Liver (tissue), 9 donors: ENCODE results near the gene TMEM63B. TPM values are rescaled to one million over a fixed set of nuclear protein-coding genes. Genes with fewer than 3 reads are reported as not detected.

ENCODE experiments used
- DNase-seq: peaks from one replicate; pipeline ENCODE4 v3.0.0-alpha.2; 2017; ENCODE audit warnings: low spot score
- H3K27ac ChIP-seq, 2 donors: one replicate each; pipeline ENCODE4 v1.7.0; 2013; ENCODE audit warnings: inconsistent platforms in 2 of 2, low read length in 2 of 2, control low read depth in 1 of 2, low read depth in 1 of 2, mild to moderate bottlenecking in 1 of 2
- H3K27me3 ChIP-seq, 4 donors: one replicate each; pipeline versions ENCODE4 v1.6.1 to v1.7.0; 2013; ENCODE audit warnings: low read length in 3 of 4, inconsistent platforms in 1 of 4, mild to moderate bottlenecking in 1 of 4, moderate library complexity in 1 of 4; ENCODE audit not compliant: control insufficient read depth in 4 of 4, insufficient read depth in 4 of 4
- H3K36me3 ChIP-seq, 4 donors: one replicate each; pipeline versions ENCODE4 v1.6.1 to v1.7.0; 2013; ENCODE audit warnings: low read length in 3 of 4, mild to moderate bottlenecking in 3 of 4, low read depth in 1 of 4, moderate library complexity in 1 of 4; ENCODE audit not compliant: control insufficient read depth in 4 of 4, insufficient read depth in 3 of 4
- H3K4me1 ChIP-seq, 4 donors: one replicate each; pipeline versions ENCODE4 v1.6.1 to v1.7.0; 2013; ENCODE audit warnings: low read length in 3 of 4, mild to moderate bottlenecking in 3 of 4, moderate library complexity in 1 of 4; ENCODE audit not compliant: control insufficient read depth in 4 of 4, insufficient read depth in 4 of 4
- H3K4me3 ChIP-seq, 3 donors: one replicate each; pipeline versions ENCODE4 v1.6.1 to v1.7.0; 2013; ENCODE audit warnings: low read length in 3 of 3, control low read depth in 1 of 3, low read depth in 1 of 3, mild to moderate bottlenecking in 1 of 3
- H3K9ac ChIP-seq, 2 donors: one replicate each; pipeline ENCODE4 v1.7.0; 2013; ENCODE audit warnings: low read length in 2 of 2, mild to moderate bottlenecking in 2 of 2, moderate library complexity in 2 of 2, control low read depth in 1 of 2, low read depth in 1 of 2
- H3K9me3 ChIP-seq, 4 donors: one replicate each; pipeline versions ENCODE4 v1.6.1 to v1.7.0; 2013; ENCODE audit warnings: low read length in 3 of 4; ENCODE audit not compliant: control insufficient read depth in 4 of 4
- ATF3 ChIP-seq: IDR thresholded peaks from 2 replicates; pipeline ENCODE4 v1.6.1; 2016; ENCODE audit warnings: antibody characterized with exemption
- CTCF ChIP-seq: fragments of 150-350 bp; IDR thresholded peaks from 2 replicates; pipeline ENCODE4 v1.5.1; 2017; ENCODE audit warnings: improper control_type of control experiment, low read depth, low read length; ENCODE audit not compliant: missing input control
- EGR1 ChIP-seq, 2 donors: IDR thresholded peaks; 2 replicates each; pipeline ENCODE4 v1.6.1; 2016 to 2018; ENCODE audit warnings: antibody characterized with exemption in 2 of 2, low read depth in 2 of 2
- FOXA1 ChIP-seq: IDR thresholded peaks from 2 replicates; pipeline ENCODE4 v1.6.1; 2016; ENCODE audit warnings: antibody characterized with exemption
- FOXA2 ChIP-seq: IDR thresholded peaks from 2 replicates; pipeline ENCODE4 v1.6.1; 2016; ENCODE audit warnings: antibody characterized with exemption
- GABPA ChIP-seq, 2 donors: IDR thresholded peaks in 1 of 2; conservative IDR thresholded peaks in 1 of 2; 2 replicates each; pipeline ENCODE4 v1.6.1; 2016; ENCODE audit warnings: antibody characterized with exemption in 2 of 2, mild to moderate bottlenecking in 1 of 2, moderate library complexity in 1 of 2
- HNF4A ChIP-seq, 2 donors: conservative IDR thresholded peaks; 2 replicates each; pipeline ENCODE4 v1.6.1; 2016; ENCODE audit warnings: antibody characterized with exemption in 2 of 2, mild to moderate bottlenecking in 2 of 2
- HNF4G ChIP-seq: IDR thresholded peaks from 2 replicates; pipeline ENCODE4 v1.6.1; 2016; ENCODE audit warnings: antibody characterized with exemption
- JUND ChIP-seq, 2 donors: IDR thresholded peaks; 2 replicates each; pipeline ENCODE4 v1.6.1; 2016; ENCODE audit warnings: antibody characterized with exemption in 2 of 2
- NR2F2 ChIP-seq: IDR thresholded peaks from 2 replicates; pipeline ENCODE4 v1.6.1; 2016; ENCODE audit warnings: antibody characterized with exemption
- RAD21 ChIP-seq, 2 donors: IDR thresholded peaks; 2 replicates each; pipeline ENCODE4 v1.6.1; 2016; ENCODE audit warnings: antibody characterized with exemption in 2 of 2, mild to moderate bottlenecking in 2 of 2
- RXRA ChIP-seq, 2 donors: IDR thresholded peaks; 2 replicates each; pipeline ENCODE4 v1.6.1; 2017 to 2018; ENCODE audit warnings: antibody characterized with exemption in 2 of 2, mild to moderate bottlenecking in 1 of 2
- SP1 ChIP-seq: IDR thresholded peaks from 2 replicates; pipeline ENCODE4 v1.6.1; 2018; ENCODE audit warnings: antibody characterized with exemption, mild to moderate bottlenecking
- TAF1 ChIP-seq: conservative IDR thresholded peaks from 2 replicates; pipeline ENCODE4 v1.6.1; 2016; ENCODE audit warnings: antibody characterized with exemption, mild to moderate bottlenecking
- YY1 ChIP-seq: IDR thresholded peaks from 2 replicates; pipeline ENCODE4 v1.6.1; 2016; ENCODE audit warnings: antibody characterized with exemption, mild to moderate bottlenecking
- WGBS: extraction: QIAGEN DNeasy Blood & Tissue Kit; methylation state at CpG from one replicate; pipeline ENCODE4 v1.1.7; 2013; 5-methylcytosine and 5-hydroxymethylcytosine counted together
- polyA plus RNA-seq, 2 donors: library from polyadenylated mRNA; stranded (reverse) in 1 of 2; unstranded in 1 of 2; fragments of 200-250 nt in 1 of 2; fragments of >200 nt in 1 of 2; fragmentation: Nextera tagmentation in 1 of 2; extraction: Ambion mirVana in 1 of 2; gene quantifications; one replicate each; pipeline versions ENCODE4 v1.2.1 to v1.2.3, GENCODE V29; 2013 to 2015
- total RNA-seq, 2 donors: library from RNA; depleted of rRNA; stranded (reverse); fragments of >200 nt; gene quantifications; one replicate each; pipeline ENCODE4 v1.2.3, GENCODE V29; 2014
- TF ChIP-seq, protein P1 (sequence below): IDR thresholded peaks from 2 replicates; pipeline ENCODE4 v1.6.1; 2016; ENCODE audit warnings: antibody characterized with exemption
- TF ChIP-seq, protein P2 (sequence below): IDR thresholded peaks from 2 replicates; pipeline ENCODE4 v1.6.1; 2016; ENCODE audit warnings: antibody characterized with exemption, mild to moderate bottlenecking
- donor health status: healthy.
- donor health status: healthy.
- donor health status: healthy.
- donor health status: healthy.
- donor health status: healthy.

TMEM63B gene
- total and polyA plus RNA-seq, 4 donors, result 9.6 to 64.9 (median 37.6) TPM

GRCh38 chr6:44167567-44167966 is 40.2 kb downstream of the TMEM63B start (continued):
- TF ChIP-seq RAD21 (IDR thresholded peaks at IDR 0.05) (no peak), JUND (IDR thresholded peaks at IDR 0.05) (no peak)

- WGBS, result 82% methylated on average over 9 of the region's 9 CpGs
- Histone ChIP-seq H3K9ac (no peak overlapping the region), H3K4me3 (no peak overlapping the region), H3K27me3 (no peaks in the 10 kb centered on the region), H3K9me3 (no peaks in the 10 kb centered on the region), H3K36me3 (no peaks in the 10 kb centered on the region), H3K27ac (no peak overlapping the region), H3K4me1 (peaks cover 0 to 8% (median 2%) of the 10 kb centered on the region in 4 donors)
- TF ChIP-seq RXRA (IDR thresholded peaks at IDR 0.05) (no peak), EGR1 (IDR thresholded peaks at IDR 0.05; ENCODE audit: low read depth in 2 of 2) (no peak), HNF4A (conservative IDR thresholded peaks at IDR 0.05) (no peak), YY1 (no peak), HNF4G (no peak), NR2F2 (no peak), FOXA2 (no peak), RAD21 (IDR thresholded peaks at IDR 0.05) (no peak)
- TF ChIP-seq, protein P1, sequence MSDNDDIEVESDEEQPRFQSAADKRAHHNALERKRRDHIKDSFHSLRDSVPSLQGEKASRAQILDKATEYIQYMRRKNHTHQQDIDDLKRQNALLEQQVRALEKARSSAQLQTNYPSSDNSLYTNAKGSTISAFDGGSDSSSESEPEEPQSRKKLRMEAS, result no peak
- TF ChIP-seq, protein P2, sequence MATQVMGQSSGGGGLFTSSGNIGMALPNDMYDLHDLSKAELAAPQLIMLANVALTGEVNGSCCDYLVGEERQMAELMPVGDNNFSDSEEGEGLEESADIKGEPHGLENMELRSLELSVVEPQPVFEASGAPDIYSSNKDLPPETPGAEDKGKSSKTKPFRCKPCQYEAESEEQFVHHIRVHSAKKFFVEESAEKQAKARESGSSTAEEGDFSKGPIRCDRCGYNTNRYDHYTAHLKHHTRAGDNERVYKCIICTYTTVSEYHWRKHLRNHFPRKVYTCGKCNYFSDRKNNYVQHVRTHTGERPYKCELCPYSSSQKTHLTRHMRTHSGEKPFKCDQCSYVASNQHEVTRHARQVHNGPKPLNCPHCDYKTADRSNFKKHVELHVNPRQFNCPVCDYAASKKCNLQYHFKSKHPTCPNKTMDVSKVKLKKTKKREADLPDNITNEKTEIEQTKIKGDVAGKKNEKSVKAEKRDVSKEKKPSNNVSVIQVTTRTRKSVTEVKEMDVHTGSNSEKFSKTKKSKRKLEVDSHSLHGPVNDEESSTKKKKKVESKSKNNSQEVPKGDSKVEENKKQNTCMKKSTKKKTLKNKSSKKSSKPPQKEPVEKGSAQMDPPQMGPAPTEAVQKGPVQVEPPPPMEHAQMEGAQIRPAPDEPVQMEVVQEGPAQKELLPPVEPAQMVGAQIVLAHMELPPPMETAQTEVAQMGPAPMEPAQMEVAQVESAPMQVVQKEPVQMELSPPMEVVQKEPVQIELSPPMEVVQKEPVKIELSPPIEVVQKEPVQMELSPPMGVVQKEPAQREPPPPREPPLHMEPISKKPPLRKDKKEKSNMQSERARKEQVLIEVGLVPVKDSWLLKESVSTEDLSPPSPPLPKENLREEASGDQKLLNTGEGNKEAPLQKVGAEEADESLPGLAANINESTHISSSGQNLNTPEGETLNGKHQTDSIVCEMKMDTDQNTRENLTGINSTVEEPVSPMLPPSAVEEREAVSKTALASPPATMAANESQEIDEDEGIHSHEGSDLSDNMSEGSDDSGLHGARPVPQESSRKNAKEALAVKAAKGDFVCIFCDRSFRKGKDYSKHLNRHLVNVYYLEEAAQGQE, result no peak
- no peak for DNase-seq
Measured at GRCh38 chr6:44169154-44169553, 41.8 kb downstream of the TMEM63B start.

DNA sequence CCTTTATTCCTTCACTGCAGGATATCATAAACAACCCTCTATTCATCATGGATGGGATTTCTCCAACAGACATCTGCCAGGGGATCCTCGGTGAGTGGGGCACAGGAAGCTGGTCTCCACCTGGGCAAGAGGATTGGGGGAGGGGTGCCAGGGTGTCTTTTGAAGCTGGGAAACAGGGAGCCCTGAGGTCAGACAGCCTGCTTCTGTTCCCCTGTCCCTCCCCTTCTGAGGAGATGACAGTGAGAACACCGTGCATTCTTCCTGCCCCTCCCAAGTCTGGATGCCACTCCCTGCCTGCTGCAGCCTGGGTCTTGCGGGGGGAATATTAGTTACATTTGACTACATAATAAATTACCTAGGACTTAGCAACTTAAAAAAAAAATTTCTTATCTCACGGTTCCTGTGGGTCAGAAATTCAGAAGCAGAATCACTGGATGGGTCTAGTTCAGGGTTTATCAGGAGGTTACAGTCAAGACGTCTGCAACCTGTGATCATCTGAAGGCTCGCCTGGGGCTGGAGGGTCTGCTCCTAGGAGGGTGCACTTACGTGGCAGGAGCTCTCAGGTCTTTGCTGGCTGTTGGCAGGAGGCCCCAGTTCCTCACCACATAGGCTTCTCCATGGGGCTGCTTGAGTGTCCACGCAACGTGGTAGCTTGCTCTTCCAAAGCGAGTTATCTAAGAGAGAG is 42.7 kb downstream of the TMEM63B start:
- no peak overlapping the region for H3K4me3 ChIP-seq
- H3K27me3 ChIP-seq, result no peaks in the 10 kb centered on the region
- peaks cover 0 to 8% (median 2%) of the 10 kb centered on the region in 4 donors for H3K4me1 ChIP-seq
- no peaks in the 10 kb centered on the region for H3K9me3 ChIP-seq
- H3K36me3 ChIP-seq, result no peaks in the 10 kb centered on the region
- H3K9ac ChIP-seq, result no peak overlapping the region
- DNase-seq, result no peak
- no peak overlapping the region for H3K27ac ChIP-seq
- WGBS, result 80% methylated on average over 10 of the region's 10 CpGs
- no peak for TF ChIP-seq YY1
- no peak for TF ChIP-seq CTCF
- TF ChIP-seq, protein P2, result no peak
- no peak for TF ChIP-seq JUND (IDR thresholded peaks at IDR 0.05)
- no peak for TF ChIP-seq RXRA (IDR thresholded peaks at IDR 0.05)
- TF ChIP-seq FOXA1, result no peak
- TF ChIP-seq ATF3, result no peak
- no peak for TF ChIP-seq HNF4G
- no peak for TF ChIP-seq FOXA2
- no peak for TF ChIP-seq TAF1
- TF ChIP-seq EGR1 (IDR thresholded peaks at IDR 0.05; ENCODE audit: low read depth in 2 of 2), result no peak
- TF ChIP-seq SP1, result no peak
- TF ChIP-seq GABPA (IDR thresholded peaks at IDR 0.05 in 1 of 2, conservative IDR thresholded peaks at IDR 0.05 in 1 of 2), result no peak
- TF ChIP-seq, protein P1, result no peak
- TF ChIP-seq RAD21 (IDR thresholded peaks at IDR 0.05), result no peak
- TF ChIP-seq NR2F2, result no peak
